GM12878 (cell line): ENCODE results near the gene MRGPRE. TPM values are rescaled to one million over a fixed set of nuclear protein-coding genes. Genes with fewer than 3 reads are reported as not detected.

ENCODE experiments used
- ATAC-seq: fragments of 200-7000 bp; cut with Tn5 transposase; 3 replicates; pipeline ENCODE4 v1.9.1; 2020; ENCODE audit warnings: mild to moderate bottlenecking, moderate library complexity
- BruUV-seq: library from RNA; stranded (reverse); fragments of 400-500 nt; replicated peaks from 2 replicates; lab custom pipeline; 2021; lab: Mats Ljungman, UMichigan
- CTCF ChIA-PET: fragments of 300-600 bp; sonication (Branson Sonifier 250); formaldehyde crosslinking; extraction: SDS; loops from one replicate; lab custom pipeline; 2021; ENCODE audit warnings: inconsistent platforms; lab: Yijun Ruan, JAX
- POLR2A ChIA-PET: fragments of 350-600 bp; formaldehyde crosslinking; extraction: SDS; loops from one replicate; lab custom pipeline; 2021; ENCODE audit warnings: inconsistent platforms; lab: Charles Lee
- RAD21 ChIA-PET: fragments of 300-600 bp; sonication (Branson Sonifier 250); formaldehyde crosslinking; loops from one replicate; lab custom pipeline; 2023; ENCODE audit warnings: antibody characterized with exemption; ENCODE audit not compliant: unreplicated experiment; lab: Charles Lee
- SMC1A ChIA-PET: fragments of 300-600 bp; sonication (Branson Sonifier 250); formaldehyde crosslinking; loops from one replicate; lab custom pipeline; 2023; ENCODE audit not compliant: unreplicated experiment, uncharacterized antibody; lab: Charles Lee
- DNase-seq: peaks from one replicate; pipeline ENCODE4 v3.0.0-alpha.2; 2011; ENCODE audit warnings: low read depth, low spot score
- FAIRE-seq: peaks from 3 replicates; lab custom pipeline; 2011; peaks lifted over from hg19 to GRCh38; lab: Jason Lieb, UNC
- H2AFZ ChIP-seq: 2 replicates; pipeline ENCODE4 v1.6.0; 2011; ENCODE audit warnings: low read depth, low read length, control low read depth; ENCODE audit not compliant: control insufficient read depth
- H3K27ac ChIP-seq: 2 replicates; pipeline ENCODE4 v1.5.1; 2011; ENCODE audit warnings: control low read depth; ENCODE audit not compliant: control insufficient read depth, insufficient read depth
- H3K27me3 ChIP-seq, 2 experiments: replicated peaks in 1 of 2; 2 replicates each; pipeline versions ENCODE4 v1.6.0 to v1.6.1; 2011; ENCODE audit warnings: low read length in 1 of 2; ENCODE audit not compliant: control insufficient read depth in 2 of 2, insufficient read depth in 2 of 2
- H3K36me3 ChIP-seq, 2 experiments: 2 replicates each; pipeline ENCODE4 v1.5.1; 2011; ENCODE audit warnings: low read length in 1 of 2; ENCODE audit not compliant: control insufficient read depth in 2 of 2, insufficient read depth in 2 of 2
- H3K4me1 ChIP-seq: 2 replicates; pipeline ENCODE4 v1.6.1; 2011; ENCODE audit warnings: mild to moderate bottlenecking, low read length, moderate library complexity, mixed read lengths; ENCODE audit not compliant: control insufficient read depth, insufficient read depth
- H3K4me2 ChIP-seq: 2 replicates; pipeline ENCODE4 v1.6.0; 2011; ENCODE audit warnings: control low read depth; ENCODE audit not compliant: control insufficient read depth, insufficient read depth
- H3K4me3 ChIP-seq: fragments of 200-600 bp; sonication (generic); 2 replicates; pipeline ENCODE4 v1.5.1; 2016
- H3K79me2 ChIP-seq: 2 replicates; pipeline ENCODE4 v1.6.0; 2011; ENCODE audit warnings: low read length; ENCODE audit not compliant: control insufficient read depth, insufficient read depth
- H3K9ac ChIP-seq: 2 replicates; pipeline ENCODE4 v1.8.0; 2011; ENCODE audit warnings: low read length, control low read depth, mixed read lengths; ENCODE audit not compliant: control insufficient read depth, insufficient read depth
- H3K9me3 ChIP-seq: replicated peaks from 3 replicates; pipeline ENCODE4 v1.5.1; 2011; ENCODE audit warnings: mild to moderate bottlenecking, low read length; ENCODE audit not compliant: control insufficient read depth, insufficient read depth
- H4K20me1 ChIP-seq: 2 replicates; pipeline ENCODE4 v1.6.0; 2011; ENCODE audit not compliant: control insufficient read depth, insufficient read depth
- BCL11A ChIP-seq: IDR thresholded peaks from 2 replicates; pipeline ENCODE4 v1.6.1; 2011; ENCODE audit warnings: low read depth, low read length
- CHD4 ChIP-seq: fragments of 200-600 bp; sonication (generic); IDR thresholded peaks from 2 replicates; pipeline ENCODE4 v1.6.1; 2016; ENCODE audit warnings: mild to moderate bottlenecking
- ELK1 ChIP-seq: IDR thresholded peaks from 2 replicates; pipeline ENCODE4 v1.6.1; 2012; ENCODE audit warnings: low read depth, low read length, improper control_type of control experiment
- EP300 ChIP-seq, 2 experiments: fragments of 150-350 bp in 1 of 2; IDR thresholded peaks; 2 replicates each; pipeline ENCODE4 v1.6.1; 2011 to 2012; ENCODE audit warnings: low read depth in 2 of 2, low read length in 2 of 2, borderline replicate concordance in 1 of 2, improper control_type of control experiment in 1 of 2, inconsistent platforms in 1 of 2; ENCODE audit not compliant: control insufficient read depth in 1 of 2
- HCFC1 ChIP-seq: fragments of 150-350 bp; IDR thresholded peaks from 2 replicates; pipeline ENCODE4 v1.6.1; 2014; ENCODE audit warnings: low read length
- HDAC2 ChIP-seq: fragments of 200-600 bp; sonication (generic); IDR thresholded peaks from 2 replicates; pipeline ENCODE4 v1.6.1; 2017
- MEF2A ChIP-seq: IDR thresholded peaks from 2 replicates; pipeline ENCODE4 v1.6.1; 2011; ENCODE audit warnings: low read depth, mild to moderate bottlenecking, low read length, moderate library complexity; ENCODE audit not compliant: insufficient read depth
- POU2F2 ChIP-seq: IDR thresholded peaks from 3 replicates; pipeline ENCODE4 v1.6.1; 2011; ENCODE audit warnings: low read depth, mild to moderate bottlenecking, low read length, borderline replicate concordance
- SMAD1 ChIP-seq: fragments of 450-650 bp; IDR thresholded peaks from 2 replicates; pipeline ENCODE4 v1.6.1; 2018; ENCODE audit warnings: mild to moderate bottlenecking, low read depth; ENCODE audit not compliant: partially characterized antibody
- SREBF1 ChIP-seq: IDR thresholded peaks from 2 replicates; pipeline ENCODE4 v1.6.1; 2012; ENCODE audit warnings: mild to moderate bottlenecking, low read length
- TARDBP ChIP-seq: IDR thresholded peaks from 2 replicates; pipeline ENCODE4 v1.6.1; 2016; ENCODE audit warnings: borderline replicate concordance
- ZNF207 ChIP-seq: fragments of 450-650 bp; IDR thresholded peaks from 2 replicates; pipeline ENCODE4 v1.6.1; 2014; ENCODE audit warnings: antibody characterized with exemption, mild to moderate bottlenecking, borderline replicate concordance
- ZNF217 ChIP-seq: fragments of 450-650 bp; IDR thresholded peaks from 2 replicates; pipeline ENCODE4 v1.6.1; 2017; ENCODE audit warnings: antibody characterized with exemption, mild to moderate bottlenecking
- WGBS: methylation state at CpG from one replicate; pipeline ENCODE4 v1.1.6; 2016; ENCODE audit warnings: low lambda C conversion rate; ENCODE audit not compliant: insufficient replicate concordance, insufficient coverage; ENCODE audit errors: missing lambda C conversion rate; 5-methylcytosine and 5-hydroxymethylcytosine counted together
- in situ Hi-C: fragments of 300-500 bp; cut with MboI; formaldehyde crosslinking; loops from 9 replicates; pipeline ENCODE4 v1.14.3; 2018; ENCODE audit warnings: mixed read lengths
- intact Hi-C: fragments of 100-400 bp; cut with micrococcal nuclease; formaldehyde crosslinking; loops from one replicate; pipeline ENCODE4 v1.14.2; 2022; ENCODE audit not compliant: unreplicated experiment
- polyA plus RNA-seq, 11 experiments: library from polyadenylated mRNA; depleted of rRNA in 4 of 11; unstranded in 6 of 11; stranded (reverse) in 5 of 11; fragments of >200 nt; fragmentation: Nextera tagmentation in 4 of 11; fragmentation: Illumina TruSeq in 1 of 11; extraction: Ambion mirVana in 4 of 11; extraction: Trizol in 1 of 11; gene quantifications; 1 replicate in 1 of 11; 2 replicates in 10 of 11; pipeline versions ENCODE4 v1.2.1 to v1.2.3, GENCODE V29; 2011 to 2016; ENCODE audit warnings: inconsistent platforms in 2 of 11, missing spikeins in 2 of 11, low read depth in 1 of 11
- total RNA-seq, 4 experiments: library from RNA; depleted of rRNA in 3 of 4; stranded (reverse); fragments of >200 nt in 3 of 4; fragmentation: Illumina TruSeq in 1 of 4; extraction: Trizol in 1 of 4; gene quantifications; 2 replicates each; pipeline versions ENCODE4 v1.2.1 to v1.2.3, GENCODE V29; 2013 to 2021
- TF ChIP-seq, protein P1 (sequence below): IDR thresholded peaks from 2 replicates; pipeline ENCODE4 v1.6.1; 2012; ENCODE audit warnings: low read depth, low read length, improper control_type of control experiment

Gene MRGPRE
- total and polyA plus RNA-seq, 10 of the 15 experiments (the other 5 are each of a cell fraction or from before 2014, with no cell fraction given): 0.34 TPM; not detected in 9

DNA sequence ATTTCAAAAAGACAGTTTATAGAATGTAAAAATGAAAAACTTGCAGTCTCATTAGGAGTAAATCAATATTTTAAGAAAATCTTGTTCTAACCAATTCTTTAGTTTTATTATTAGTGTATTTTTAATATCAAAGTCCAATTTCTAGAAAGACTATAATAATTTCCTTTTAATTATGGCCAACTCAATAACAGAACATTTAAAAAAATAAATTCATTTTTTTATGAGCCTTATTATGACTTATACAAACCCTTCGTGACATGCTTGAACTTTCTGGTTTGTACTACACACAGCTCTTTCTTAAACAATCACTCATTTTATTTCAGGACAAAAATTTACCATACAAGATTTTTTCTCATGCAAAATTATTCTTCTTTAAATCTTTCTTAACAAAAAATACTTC lies 11.7 kb upstream of the MRGPRE start:
- Histone ChIP-seq H3K27ac (no peak overlapping the region), H3K4me2 (no peak overlapping the region), H3K79me2 (no peaks in the 10 kb centered on the region), H3K9ac (no peak overlapping the region), H3K4me3 (no peak overlapping the region), H3K36me3 (no peaks in the 10 kb centered on the region), H3K4me1 (no peaks in the 10 kb centered on the region), H3K9me3 (no peaks in the 10 kb centered on the region), H2AFZ (no peak overlapping the region), H3K27me3 (no peaks in the 10 kb centered on the region), H4K20me1 (no peaks in the 10 kb centered on the region)
- ChIA-PET SMC1A (no interaction called here), RAD21 (no interaction called here), POLR2A (no interaction called here), CTCF (no interaction called here)
- no peak for DNase-seq
- TF ChIP-seq ZNF217: no peak
- no peak for TF ChIP-seq SMAD1
- no peak for TF ChIP-seq BCL11A
- no peak for TF ChIP-seq SREBF1
- TF ChIP-seq, protein P1, sequence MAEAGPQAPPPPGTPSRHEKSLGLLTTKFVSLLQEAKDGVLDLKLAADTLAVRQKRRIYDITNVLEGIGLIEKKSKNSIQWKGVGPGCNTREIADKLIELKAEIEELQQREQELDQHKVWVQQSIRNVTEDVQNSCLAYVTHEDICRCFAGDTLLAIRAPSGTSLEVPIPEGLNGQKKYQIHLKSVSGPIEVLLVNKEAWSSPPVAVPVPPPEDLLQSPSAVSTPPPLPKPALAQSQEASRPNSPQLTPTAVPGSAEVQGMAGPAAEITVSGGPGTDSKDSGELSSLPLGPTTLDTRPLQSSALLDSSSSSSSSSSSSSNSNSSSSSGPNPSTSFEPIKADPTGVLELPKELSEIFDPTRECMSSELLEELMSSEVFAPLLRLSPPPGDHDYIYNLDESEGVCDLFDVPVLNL: no peak
- TF ChIP-seq HDAC2: no peak
- no peak for TF ChIP-seq HCFC1
- TF ChIP-seq EP300 (IDR thresholded peaks at IDR 0.05; ENCODE audit: borderline replicate concordance in 1 of 2, control insufficient read depth in 1 of 2, low read depth in 2 of 2, low read length in 2 of 2): no peak
- no peak for TF ChIP-seq MEF2A
- no peak for TF ChIP-seq POU2F2
- no peak for TF ChIP-seq TARDBP
- TF ChIP-seq CHD4: no peak
- TF ChIP-seq ELK1: no peak
- TF ChIP-seq ZNF207: no peak
- no peak for ATAC-seq
- 0% methylated on average over 1 of the region's 1 CpG for WGBS
- in situ Hi-C loops (loop anchor here (10.0 kb wide), 1 partner anchor 131 kb away; the partner anchor contains the start of gene ZNF195), intact Hi-C loops (no loop called here)
- FAIRE-seq: no peak
- BruUV-seq: no TSS peak
